GM18502 (cell line): ENCODE results near the gene BBIP1.

Source experiments
- ATAC-seq: cut with Tn5 transposase; IDR thresholded peaks from one replicate; pipeline ENCODE4 v1.9.1; 2021; ENCODE audit warnings: mild to moderate bottlenecking; ENCODE audit not compliant: unreplicated experiment, poor library complexity

Gene BBIP1

DNA sequence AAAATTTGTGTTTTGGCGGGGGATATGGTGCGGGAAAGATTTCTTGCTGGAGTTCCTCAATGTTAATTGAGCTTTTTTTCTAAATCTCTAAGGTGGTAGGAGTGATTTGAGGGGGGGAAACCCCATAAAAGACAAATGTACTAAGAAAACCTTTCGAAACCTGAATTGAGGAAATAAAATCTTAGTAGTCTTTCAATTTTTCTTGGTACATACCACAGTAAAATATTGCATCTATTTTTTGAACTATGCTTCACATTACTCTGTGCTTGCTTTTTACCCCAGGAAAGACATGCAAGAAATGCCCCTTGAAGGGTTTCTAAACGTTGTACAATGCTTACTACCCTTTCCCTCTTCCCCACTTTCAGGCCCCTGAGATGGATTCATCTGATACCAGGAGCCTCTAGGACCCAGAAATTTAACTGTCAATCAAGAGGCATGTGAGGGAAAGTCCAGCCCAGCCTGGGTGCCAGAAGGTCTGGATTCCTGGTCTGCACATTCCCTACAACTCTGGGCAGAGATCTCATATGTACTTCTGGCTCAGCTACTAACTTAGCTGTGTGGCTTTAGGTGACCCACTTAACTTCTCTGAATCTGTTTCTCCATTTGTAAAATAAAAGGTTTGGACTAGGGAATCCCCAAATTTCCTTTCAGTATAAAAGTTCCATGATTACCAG, 53.0 kb downstream of the BBIP1 start:
- peak; percentile 15 for ATAC-seq

DNA sequence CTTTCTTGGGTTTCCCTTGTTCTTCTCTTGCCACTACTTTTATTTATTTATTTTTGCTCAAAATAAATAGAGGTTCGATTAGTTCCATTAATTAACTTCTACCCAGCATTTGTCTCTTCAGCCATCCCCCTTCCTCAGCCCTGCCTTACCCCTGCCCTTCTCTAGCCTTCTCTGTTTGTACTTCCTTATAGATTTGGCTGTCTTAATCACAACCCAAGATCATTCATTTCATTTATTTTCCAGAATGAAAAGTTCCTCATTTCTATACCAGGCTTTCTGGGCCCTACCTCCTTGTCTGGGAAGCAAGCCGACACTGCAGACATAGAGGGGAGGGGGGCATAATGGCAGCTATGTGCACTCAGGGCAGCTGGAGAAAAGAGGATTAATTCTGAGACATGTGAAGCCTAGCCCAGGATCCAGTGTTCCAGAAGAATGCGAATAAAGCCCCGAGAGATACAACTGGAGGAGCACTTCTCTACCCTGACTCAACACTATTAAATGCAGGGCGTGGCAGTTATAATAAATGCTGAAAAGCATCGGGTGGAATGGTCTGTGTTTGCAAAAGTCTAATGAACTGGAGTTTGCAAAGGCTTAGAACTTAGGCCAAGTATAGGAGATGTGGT, 53.7 kb downstream of the BBIP1 start:
- no peak for ATAC-seq

DNA sequence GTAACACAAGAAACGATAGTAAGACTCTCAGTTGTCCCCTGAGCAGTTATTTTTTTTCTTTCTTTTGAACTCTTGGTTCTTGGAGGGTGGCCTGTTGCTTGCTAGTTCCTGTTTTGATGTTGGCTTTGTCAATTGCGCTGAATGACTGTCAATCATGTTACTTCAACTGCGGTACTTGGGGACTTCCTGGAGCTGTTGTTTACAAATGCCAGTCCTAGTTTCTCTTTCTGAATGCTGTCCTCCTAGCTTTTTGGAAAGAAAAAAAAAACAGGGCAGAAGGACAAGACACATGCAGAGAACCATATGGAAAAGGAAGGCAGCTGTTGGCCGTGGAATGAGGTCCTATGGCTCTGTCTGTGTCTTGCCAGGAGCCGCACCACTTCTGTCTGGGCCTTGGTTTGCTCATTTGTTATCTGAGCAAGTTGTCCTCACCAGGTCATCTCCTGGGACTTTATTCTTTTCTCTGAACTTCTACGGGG, 54.3 kb downstream of the BBIP1 start:
- ATAC-seq, result peak; percentile 67

DNA sequence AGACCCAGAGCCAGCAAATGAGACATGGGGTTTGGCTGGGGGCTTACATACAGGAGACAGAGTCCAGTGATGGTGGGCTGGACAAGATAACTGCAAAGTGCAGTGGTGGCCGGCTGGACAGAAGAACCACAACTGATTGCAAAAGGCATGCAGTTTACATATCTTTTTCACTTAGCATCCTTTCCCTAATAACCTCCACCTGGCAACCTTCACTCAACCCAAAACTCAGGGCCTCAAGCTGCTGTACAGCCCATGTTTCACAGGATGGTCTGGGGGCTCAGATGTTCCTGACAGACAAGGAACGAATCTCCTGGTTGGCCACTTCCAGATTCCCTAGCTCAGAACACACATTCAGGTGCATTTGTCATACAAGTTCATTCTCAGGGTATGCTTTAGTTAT, 55.0 kb downstream of the BBIP1 start:
- no peak for ATAC-seq

DNA sequence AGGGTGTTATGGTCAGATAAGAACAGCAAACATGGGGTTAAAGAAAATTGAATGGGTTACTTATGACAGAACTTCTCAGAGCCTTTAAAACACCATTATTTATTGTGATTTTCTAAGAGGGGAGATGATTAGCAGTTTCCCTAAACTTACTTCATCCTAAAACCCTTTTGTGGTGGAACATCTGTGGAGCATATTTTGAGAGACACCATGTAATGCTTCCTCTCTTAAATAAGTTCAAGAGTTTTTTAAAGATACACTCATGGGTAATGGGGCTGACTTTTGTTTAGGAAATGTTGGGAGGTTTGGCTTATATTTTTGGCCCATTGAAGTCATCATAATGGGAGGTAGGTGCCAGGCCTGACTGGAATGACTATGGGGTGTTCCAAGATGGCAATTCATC, 55.6 kb downstream of the BBIP1 start:
- ATAC-seq, result no peak

DNA sequence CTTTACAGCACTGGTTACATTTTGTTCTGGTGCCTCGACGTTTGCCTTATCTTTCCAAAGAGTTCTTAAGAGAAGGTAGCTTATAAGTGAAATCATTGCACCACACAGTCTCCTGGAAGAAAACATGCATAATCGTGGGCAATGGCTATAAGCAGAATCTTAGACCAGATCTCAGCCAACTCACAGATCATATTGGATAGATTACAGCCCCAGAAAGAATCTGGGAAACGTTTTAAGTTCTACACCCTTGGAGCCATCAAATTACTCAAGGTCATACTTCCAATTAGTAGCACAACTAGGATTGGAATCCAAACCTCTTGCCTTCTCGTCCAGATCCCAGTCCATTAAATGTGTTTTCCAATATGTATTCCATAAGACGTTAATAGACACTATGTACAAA, 56.0 kb downstream of the BBIP1 start:
- no peak for ATAC-seq

DNA sequence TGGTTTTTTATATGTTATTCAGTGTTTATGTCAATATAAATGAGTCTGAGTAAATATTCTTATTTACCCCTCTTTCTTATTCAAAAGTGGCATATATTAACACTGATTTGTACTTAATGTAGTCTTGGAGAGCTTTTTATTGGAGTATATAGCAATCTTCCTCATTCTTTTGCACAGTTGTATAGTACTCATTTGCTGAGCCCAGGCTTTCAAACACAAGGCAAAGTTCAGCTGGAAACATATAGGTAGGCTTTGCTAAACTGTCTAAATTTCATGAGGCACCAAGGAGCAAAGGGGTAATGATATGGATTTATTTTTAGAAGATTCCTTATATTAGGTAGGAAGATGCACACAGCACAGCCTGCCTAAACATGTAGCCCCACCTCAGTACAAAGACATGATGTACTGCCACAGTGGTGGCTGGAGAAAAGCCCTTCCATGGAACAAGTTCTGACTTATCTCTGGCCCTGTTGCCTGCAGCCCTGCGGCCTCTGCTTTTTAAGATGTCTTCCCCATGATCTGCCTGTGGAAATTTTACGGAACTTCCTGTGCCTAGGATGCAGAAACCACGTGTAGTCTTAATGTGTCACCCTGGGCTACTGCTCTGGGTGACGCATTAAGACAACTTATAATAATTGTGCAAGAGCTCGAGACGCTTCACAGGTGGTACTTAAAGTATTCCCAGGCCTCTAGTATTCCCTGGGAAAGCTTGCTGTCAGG, 56.9 kb downstream of the BBIP1 start:
- no peak for ATAC-seq

DNA sequence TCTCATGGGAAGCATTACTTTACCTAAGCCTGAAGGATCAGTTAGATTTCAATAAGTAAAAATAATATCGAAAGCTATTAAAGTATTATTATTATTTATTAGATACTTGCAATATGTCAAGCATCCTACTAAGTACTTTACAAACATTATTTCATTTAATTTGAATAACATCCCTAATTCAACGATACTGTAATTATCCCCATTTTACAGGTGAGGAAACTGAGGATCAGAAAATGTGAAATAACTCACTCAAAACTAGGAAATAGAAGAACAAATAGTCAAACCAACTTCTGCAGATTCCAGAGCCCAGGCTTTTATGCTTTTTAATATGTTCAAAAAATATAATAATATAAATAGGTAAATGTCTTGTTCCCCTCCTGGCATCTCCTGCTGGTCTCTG, 57.5 kb downstream of the BBIP1 start:
- no peak for ATAC-seq

DNA sequence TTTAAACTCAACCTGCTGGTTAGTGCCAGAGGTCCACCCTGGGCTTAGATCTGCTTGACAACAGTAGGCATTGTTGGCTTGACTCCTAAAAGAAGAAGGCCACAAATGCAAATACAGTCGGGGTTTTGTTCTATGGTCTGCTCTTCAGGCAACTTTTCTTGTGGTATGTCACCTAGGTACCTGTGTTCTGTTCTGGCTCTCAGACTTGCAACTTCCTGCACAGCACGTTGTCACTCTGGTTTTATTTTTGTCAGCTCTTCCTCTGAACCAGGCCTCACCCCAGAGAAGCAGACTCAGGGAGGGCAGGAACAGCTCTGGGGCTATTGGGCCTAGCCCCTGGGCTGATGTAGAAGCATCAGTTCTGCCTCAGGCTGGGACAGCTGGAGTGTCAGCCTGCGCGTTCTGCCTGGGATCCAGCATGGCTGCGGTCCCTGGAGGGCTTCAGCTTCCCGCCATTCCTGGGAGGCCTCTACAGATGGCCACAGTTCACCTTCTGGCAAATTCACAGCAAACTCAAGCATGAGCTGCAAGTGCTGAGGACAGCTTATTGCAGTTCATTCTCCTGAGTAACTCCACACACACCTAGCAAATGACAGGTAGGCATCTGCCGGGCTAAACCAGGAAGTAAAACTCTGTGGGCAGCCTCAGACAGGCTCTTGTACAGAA, 58.3 kb downstream of the BBIP1 start:
- ATAC-seq, result peak; percentile 45

DNA sequence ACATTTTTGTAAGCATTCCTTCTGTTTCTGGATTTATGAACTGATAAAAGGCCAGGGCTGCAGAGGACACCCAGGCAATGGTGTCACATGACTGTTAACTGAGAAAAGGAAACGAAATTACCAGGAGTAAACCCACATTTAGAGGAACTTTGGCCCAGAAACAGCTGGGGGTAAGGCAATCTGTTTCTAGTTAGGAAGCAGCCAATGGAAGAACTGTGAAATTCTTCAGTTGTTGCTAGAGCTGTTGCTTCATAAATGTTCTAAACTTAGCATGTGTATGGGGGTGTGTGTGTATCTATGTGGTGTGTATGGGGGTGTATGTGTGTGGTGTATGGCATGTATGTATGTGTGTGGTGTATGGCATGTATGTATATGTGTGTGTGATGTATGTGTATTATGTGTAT, 59.0 kb downstream of the BBIP1 start:
- no peak for ATAC-seq

DNA sequence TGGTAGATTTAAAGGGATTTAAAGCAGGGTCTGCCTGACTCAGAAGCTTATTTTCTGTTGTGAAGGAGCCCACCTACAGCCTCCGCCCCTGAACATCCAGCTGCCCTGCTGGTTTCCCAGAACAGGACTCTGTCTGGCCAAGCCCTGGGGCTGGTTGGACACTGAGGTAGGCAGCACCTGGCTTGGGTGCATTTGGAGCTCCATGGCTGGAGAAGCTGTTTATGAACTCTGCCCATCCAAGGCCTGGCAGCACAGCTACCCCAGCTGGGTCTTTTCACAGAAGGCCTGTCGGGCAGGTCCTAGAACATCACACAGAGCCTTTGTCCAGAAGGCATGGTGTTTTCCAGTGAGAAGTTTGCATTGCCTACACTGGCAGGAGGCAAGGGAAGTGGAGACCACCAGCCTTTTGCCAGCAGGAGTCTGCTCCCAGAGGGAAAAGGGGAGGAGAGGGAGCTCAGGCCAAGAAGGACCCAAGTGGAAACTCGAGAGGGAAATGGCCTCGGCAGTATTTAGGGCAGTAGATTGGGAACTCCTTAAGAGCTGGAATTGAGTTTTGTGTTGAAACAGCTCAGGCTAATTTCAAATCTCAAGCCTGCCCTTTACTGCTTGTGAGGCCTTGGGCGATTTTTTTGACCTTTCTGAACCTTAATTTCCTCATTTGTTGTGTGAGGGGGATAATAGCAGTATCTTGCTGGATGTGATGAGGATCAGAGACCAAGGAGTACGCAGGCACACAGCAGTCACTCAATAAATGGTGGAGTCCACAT, 59.6 kb downstream of the BBIP1 start:
- ATAC-seq, result no peak

DNA sequence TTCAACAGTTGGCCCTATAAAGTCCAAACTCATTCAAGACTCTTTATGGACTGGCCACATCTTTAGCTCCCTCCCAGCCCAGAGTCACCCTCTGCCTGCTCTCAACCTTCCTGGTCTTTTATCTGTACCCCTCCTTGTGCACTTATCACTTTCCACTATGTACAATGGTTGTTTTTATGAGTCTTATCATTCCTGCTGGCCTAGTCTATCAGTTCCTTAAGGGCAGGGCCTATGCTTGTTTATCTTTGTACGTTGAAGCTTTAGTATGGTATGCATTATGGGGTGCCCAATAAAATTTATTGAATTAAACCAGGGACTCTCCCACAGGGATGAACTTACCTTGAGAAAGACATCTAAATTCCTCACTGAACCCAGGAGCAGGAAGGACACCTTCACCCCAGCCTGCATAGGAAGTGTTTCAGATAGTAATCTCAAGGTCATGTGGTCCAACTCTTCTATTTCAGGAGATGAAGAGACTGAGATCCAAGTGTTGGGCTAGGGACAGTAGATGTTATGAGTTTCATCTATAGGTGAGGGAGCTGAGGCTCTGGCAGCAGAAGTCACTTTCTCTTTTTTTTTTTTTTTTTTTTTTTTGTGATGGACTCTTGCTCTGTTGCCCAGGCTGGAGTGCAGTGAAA, 60.6 kb downstream of the BBIP1 start:
- ATAC-seq, result no peak

DNA sequence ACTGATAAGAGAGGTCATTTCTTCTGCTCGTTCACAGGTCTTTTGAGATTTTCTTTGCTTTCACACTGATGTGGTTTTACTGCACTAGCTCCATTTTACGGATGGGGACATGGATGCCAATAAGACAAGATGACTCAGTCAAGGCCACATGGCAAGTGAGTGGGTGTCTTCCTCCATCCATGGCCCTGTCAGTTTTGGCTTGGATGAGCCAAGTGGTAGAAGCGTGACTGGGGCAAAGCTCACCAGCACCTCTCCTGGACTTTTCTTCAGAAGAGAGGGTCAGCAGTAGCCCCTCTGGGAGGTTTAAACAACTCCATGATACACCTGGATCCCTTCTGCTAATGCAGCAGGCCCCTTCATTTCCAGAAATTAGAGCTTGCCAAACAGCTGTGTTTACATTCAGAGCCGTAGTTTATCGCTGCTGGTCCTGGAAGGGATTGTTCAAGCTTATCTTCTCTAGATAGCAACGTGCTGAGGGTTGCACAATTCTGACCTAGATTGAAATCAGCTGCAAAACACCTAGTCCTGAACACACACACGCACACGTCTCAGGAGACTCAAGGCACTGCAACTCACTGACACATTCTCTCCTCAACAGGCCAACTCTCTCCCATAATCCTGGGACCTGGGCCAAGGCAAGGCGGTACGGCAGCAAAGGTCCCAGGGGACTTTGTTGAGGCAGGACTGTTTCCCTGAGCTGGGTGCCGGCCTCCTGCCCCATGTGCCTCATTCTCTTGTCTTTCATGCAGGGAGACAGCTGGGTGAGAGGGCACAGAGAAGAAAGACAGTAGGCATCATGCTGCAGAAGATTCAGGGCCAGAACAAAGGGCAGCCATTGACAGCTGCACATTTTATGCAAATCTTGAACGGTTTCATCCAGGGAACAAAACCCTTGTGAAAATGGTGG, 61.5 kb downstream of the BBIP1 start:
- ATAC-seq, result peak; percentile 57

DNA sequence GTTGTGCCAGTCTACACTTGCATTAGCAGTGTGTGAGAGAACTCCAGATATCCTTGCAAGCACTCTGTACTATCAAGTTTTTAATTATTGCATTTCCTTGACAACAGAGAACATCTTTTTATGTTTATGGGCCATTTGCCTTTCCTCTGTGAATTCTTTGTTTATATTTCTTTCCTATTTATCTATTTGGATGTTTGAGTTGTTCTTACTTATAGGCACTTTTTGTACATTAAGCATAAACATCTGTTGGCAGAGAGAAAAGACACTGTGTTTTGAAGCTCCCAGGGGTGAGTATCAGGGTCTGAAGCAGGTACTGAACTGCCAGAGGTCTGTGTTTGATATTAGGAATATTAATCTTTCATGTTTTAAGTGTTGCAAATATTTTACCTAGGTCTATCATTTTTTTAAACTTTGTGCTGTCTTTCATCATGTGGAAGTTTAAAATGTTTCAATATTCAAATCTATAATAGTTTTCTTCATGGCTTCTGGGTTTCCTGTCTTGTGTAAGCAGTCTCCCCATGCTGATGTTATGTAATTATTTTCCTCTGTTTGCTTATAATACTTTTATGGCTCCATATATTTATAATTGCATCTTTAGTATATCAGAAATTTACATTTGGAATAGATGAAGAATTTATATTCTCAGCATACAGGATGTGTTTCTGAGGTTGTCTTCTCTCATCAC, 64.9 kb downstream of the BBIP1 start:
- ATAC-seq, result no peak

DNA sequence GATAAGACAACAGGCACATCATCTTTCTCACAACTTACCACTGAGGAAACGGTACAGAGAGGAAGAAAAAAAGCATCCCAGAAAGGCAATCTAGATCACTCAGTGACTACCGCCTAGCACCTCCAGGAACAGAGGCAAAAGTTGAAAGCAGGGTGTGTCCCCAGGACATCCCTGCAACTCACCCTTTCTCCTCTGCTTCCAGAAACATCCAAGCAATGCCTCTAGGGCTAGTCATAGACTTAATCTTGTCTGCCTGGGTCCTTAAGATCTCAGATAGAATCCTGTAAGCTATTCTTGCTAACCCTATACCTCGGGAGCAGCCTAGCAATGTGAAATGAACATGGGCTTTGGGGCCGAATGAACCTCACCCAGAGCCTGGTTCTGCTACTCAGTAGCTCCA, 66.0 kb downstream of the BBIP1 start:
- ATAC-seq, result no peak

DNA sequence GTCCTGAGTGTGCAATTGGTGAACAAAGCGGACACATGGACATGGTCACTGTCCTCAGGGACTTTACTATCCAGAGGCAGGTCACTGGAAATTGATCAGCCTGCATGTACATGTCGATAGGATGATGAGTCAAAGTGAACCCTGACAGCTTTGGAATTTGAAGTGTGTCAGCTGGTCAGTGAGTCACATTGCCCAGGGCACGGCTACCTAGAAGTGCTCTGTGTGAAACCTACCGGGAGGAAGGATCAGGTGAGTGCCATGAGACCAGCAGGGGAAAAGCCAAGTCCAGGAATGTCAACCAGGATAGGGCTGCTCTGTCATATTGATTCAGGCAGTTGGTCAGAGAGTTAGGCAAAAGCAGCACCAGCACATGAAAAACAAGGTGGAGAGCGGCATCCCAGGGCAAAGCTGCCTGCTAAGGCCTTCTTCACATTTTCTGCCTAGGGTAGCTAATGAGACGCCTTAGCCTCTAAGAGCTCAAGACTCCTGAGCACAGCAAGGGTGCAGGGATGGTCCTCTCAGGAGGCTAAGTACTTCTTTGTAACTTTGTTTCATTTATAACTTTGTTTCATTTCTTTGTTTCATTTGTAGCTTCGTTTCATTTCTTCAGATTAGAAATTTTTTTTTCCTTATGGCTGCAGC, 66.6 kb downstream of the BBIP1 start:
- ATAC-seq, result no peak

DNA sequence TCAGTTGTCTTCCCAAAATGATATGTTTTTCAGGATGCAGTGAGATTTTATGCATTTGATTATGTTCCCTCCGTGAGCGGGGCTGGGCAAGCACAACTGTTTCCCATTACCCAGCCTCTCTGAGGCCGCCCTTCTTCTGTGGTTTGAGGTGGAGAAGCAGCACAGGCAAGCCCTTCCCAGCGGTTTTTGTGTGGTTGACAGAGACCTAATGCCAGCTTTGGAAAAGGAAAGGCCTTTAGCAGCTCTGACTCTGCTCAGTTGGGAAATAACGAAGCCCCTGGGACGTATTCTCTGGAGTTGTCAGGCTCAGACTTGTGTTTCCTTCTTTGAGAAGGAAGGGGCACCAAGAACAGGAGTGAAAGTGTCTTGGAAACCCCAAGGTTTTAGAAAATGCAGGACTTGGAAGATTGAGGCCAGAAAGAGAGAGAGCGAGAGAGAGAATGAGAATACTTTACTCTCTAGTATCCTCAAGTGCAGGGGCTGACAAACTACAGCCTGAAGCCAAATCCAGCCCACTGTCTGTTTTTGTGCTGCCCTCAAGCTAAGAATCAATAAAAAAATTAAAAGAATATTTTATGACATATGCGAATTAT, 67.9 kb downstream of the BBIP1 start:
- no peak for ATAC-seq
